Loucy (cell line): ENCODE data around the gene CFAP92.

Experiments
- H2AFZ ChIP-seq: fragments of 200-600 bp; sonication (generic); 2 replicates; pipeline ENCODE4 v1.6.0; 2016; ENCODE audit warnings: antibody characterized with exemption, mild to moderate bottlenecking, low read length, moderate library complexity
- H3F3A ChIP-seq: fragments of 200-600 bp; 2 replicates; pipeline ENCODE4 v1.6.0; 2016; ENCODE audit warnings: antibody characterized with exemption, low read depth, mild to moderate bottlenecking
- H3K27me3 ChIP-seq: fragments of 200-600 bp; sonication (generic); 2 replicates; pipeline ENCODE4 v1.6.1; 2014; ENCODE audit warnings: low read length, mild to moderate bottlenecking; ENCODE audit not compliant: insufficient read depth, poor library complexity, severe bottlenecking
- H3K36me3 ChIP-seq: fragments of 200-600 bp; sonication (generic); 2 replicates; pipeline ENCODE4 v1.6.1; 2016; ENCODE audit warnings: low read length; ENCODE audit not compliant: insufficient read depth
- H3K4me1 ChIP-seq: fragments of 200-600 bp; sonication (generic); 2 replicates; pipeline ENCODE4 v1.5.1; 2014; ENCODE audit warnings: low read length, mild to moderate bottlenecking; ENCODE audit not compliant: insufficient read depth, poor library complexity, severe bottlenecking
- H3K4me2 ChIP-seq: fragments of 200-600 bp; sonication (generic); 2 replicates; pipeline ENCODE4 v1.6.0; 2014; ENCODE audit warnings: antibody characterized with exemption, low read length, low read depth, mild to moderate bottlenecking; ENCODE audit not compliant: poor library complexity, severe bottlenecking
- H3K4me3 ChIP-seq: fragments of 200-600 bp; sonication (generic); 2 replicates; pipeline ENCODE4 v1.5.1; 2014; ENCODE audit warnings: low read length, mild to moderate bottlenecking, mixed read lengths; ENCODE audit not compliant: poor library complexity, severe bottlenecking
- H3K79me2 ChIP-seq: fragments of 200-600 bp; sonication (generic); 2 replicates; pipeline ENCODE4 v1.6.1; 2014; ENCODE audit warnings: low read length; ENCODE audit not compliant: insufficient read depth
- H3K9ac ChIP-seq: fragments of 200-600 bp; sonication (generic); 2 replicates; pipeline ENCODE4 v1.6.0; 2014; ENCODE audit warnings: mild to moderate bottlenecking, low read depth, low read length, moderate library complexity; ENCODE audit not compliant: poor library complexity, severe bottlenecking
- H3K9me2 ChIP-seq: fragments of 200-600 bp; sonication (generic); replicated peaks from 2 replicates; pipeline ENCODE4 v1.6.1; 2016; ENCODE audit warnings: low read depth, low read length, mixed read lengths
- H3K9me3 ChIP-seq: fragments of 200-600 bp; sonication (generic); 2 replicates; pipeline ENCODE4 v1.6.1; 2014; ENCODE audit warnings: mild to moderate bottlenecking, antibody characterized with exemption, low read length, low read depth; ENCODE audit not compliant: insufficient read depth
- H4K20me1 ChIP-seq: fragments of 200-600 bp; sonication (generic); 2 replicates; pipeline ENCODE4 v1.6.0; 2014; ENCODE audit warnings: antibody characterized with exemption, low read length, mild to moderate bottlenecking; ENCODE audit not compliant: insufficient read depth, poor library complexity, severe bottlenecking
- CTCF ChIP-seq: fragments of 200-600 bp; sonication (generic); conservative IDR thresholded peaks from 2 replicates; pipeline ENCODE4 v1.5.1; 2014; ENCODE audit warnings: mild to moderate bottlenecking, antibody characterized with exemption, low read length
- EZH2phosphoT487 ChIP-seq: fragments of 200-600 bp; IDR thresholded peaks from 2 replicates; pipeline ENCODE4 v1.6.1; 2018; ENCODE audit warnings: antibody characterized with exemption, mild to moderate bottlenecking, moderate library complexity, borderline replicate concordance

Gene CFAP92

GRCh38 chr3:128902426-128902825 lies 91.5 kb downstream of the CFAP92 start:
- Histone ChIP-seq H3K27me3 (no peaks in the 10 kb centered on the region), H3K4me2 (no peak overlapping the region), H4K20me1 (no peaks in the 10 kb centered on the region), H3K9ac (no peak overlapping the region), H3K9me3 (no peaks in the 10 kb centered on the region), H3K79me2 (no peaks in the 10 kb centered on the region), H3K4me3 (no peak overlapping the region), H3K36me3 (peaks cover 70% of the 10 kb centered on the region; the same call in 1 of the 2 replicates), H3K4me1 (no peaks in the 10 kb centered on the region), H3K9me2 (no peaks in the 10 kb centered on the region), H2AFZ (no peak overlapping the region), H3F3A (no peaks in the 10 kb centered on the region)
- no peak for TF ChIP-seq CTCF

DNA sequence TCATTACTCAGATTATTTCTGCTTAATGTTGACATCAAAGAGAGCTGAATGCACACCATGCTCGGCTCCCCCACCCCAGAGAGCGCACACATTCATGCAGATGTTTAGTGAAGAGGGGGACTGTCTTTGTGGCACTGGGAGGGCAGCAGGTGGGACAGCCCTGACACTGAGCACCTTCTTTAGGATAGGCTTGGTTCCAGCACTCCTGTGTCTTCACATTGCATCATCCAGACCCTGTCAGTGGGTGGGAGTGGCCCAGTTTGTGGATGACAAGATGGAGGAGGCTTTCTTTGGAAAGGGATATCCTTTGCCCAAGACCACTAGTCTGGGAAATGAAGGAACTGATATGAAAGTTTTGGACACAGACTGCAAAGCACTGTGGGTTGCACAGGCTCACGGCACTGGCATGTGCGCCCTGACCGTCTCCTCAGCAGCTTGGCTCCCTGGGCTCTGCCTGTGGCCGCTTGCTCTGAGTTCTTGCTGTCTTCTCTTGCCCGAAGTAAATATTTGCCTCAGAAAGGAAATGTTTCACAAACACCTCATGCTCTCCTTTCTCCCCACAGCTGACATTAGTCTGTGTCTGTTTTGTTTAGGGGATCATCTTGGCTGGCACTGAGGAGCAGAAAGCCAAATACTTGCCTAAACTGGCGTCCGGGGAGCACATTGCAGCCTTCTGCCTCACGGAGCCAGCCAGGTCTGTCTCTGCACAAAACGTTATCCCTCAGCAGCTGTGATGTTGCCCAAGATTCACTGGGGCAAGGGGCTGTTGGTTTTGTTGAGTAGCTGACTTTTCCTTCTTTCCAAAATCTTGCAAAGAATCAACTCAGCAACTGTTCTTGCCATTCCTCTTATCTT lies 97.8 kb downstream of the CFAP92 start:
- H3K79me2 ChIP-seq = no peaks in the 10 kb centered on the region
- no peak overlapping the region for H3K4me3 ChIP-seq
- H3F3A ChIP-seq = no peaks in the 10 kb centered on the region
- no peak overlapping the region for H2AFZ ChIP-seq
- no peaks in the 10 kb centered on the region for H4K20me1 ChIP-seq
- H3K36me3 ChIP-seq = peaks cover 56% of the 10 kb centered on the region; the same call in 1 of the 2 replicates
- no peaks in the 10 kb centered on the region for H3K9me2 ChIP-seq
- H3K9ac ChIP-seq = no peak overlapping the region
- TF ChIP-seq EZH2phosphoT487 (no peak), CTCF (no peak)
- H3K4me2 ChIP-seq = no peak overlapping the region
- H3K4me1 ChIP-seq = no peaks in the 10 kb centered on the region
- no peaks in the 10 kb centered on the region for H3K27me3 ChIP-seq
- H3K9me3 ChIP-seq = no peaks in the 10 kb centered on the region

GRCh38 chr3:128889139-128889894 lies 104.6 kb downstream of the CFAP92 start:
- no peaks in the 10 kb centered on the region for H3F3A ChIP-seq
- no peak overlapping the region for H3K4me3 ChIP-seq
- no peaks in the 10 kb centered on the region for H3K9me2 ChIP-seq
- peaks cover 5% of the 10 kb centered on the region for H3K4me1 ChIP-seq
- no peaks in the 10 kb centered on the region for H4K20me1 ChIP-seq
- peaks cover 9% of the 10 kb centered on the region; the same call in 1 of the 2 replicates for H3K36me3 ChIP-seq
- H3K9me3 ChIP-seq = no peaks in the 10 kb centered on the region
- no peak overlapping the region for H3K4me2 ChIP-seq
- no peak overlapping the region for H3K9ac ChIP-seq
- peaks cover 12% of the 10 kb centered on the region for H3K79me2 ChIP-seq
- H3K27me3 ChIP-seq = no peaks in the 10 kb centered on the region
- no peak overlapping the region for H2AFZ ChIP-seq
- TF ChIP-seq CTCF (no peak), EZH2phosphoT487 (no peak)
